ENCODE results near the gene MARCO. TPM values are rescaled to one million over a fixed set of nuclear protein-coding genes. Genes with fewer than 3 reads are reported as not detected.

MARCO gene
- total and polyA plus RNA-seq, 10 of the 15 experiments (the other 5 are each of a cell fraction or from before 2014, with no cell fraction given) = 0.13 to 0.67 (median 0.32) TPM; not detected in 5

- no peak for TF ChIP-seq E2F8 (IDR thresholded peaks at IDR 0.05; ENCODE audit: low read depth, partially characterized antibody)
- no peak for TF ChIP-seq POLR2AphosphoS5 (IDR thresholded peaks at IDR 0.05; ENCODE audit: low read length)
- no peak for TF ChIP-seq E4F1 (IDR thresholded peaks at IDR 0.05; ENCODE audit: borderline replicate concordance, partially characterized antibody)
- no peak for TF ChIP-seq GABPA (IDR thresholded peaks at IDR 0.05; ENCODE audit: low read depth)
Measured at GRCh38 chr2:118923371-118923770, 18.6 kb upstream of the MARCO start (continued).

- no peak for DNase-seq (ENCODE audit: low read depth, low spot score)
- H3K79me2 ChIP-seq (ENCODE audit: control insufficient read depth, insufficient read depth, low read length) = no peaks in the 10 kb centered on the region
- no peaks in the 10 kb centered on the region for H3K36me3 ChIP-seq (ENCODE audit: control insufficient read depth in 2 of 2, insufficient read depth in 2 of 2, low read length in 1 of 2)
- intact Hi-C loops (cut with micrococcal nuclease; ENCODE audit: unreplicated experiment) (no loop called here), in situ Hi-C loops (cut with MboI) (no loop called here)
- no peaks in the 10 kb centered on the region for H4K20me1 ChIP-seq (ENCODE audit: control insufficient read depth, insufficient read depth)
- no peak overlapping the region for H2AFZ ChIP-seq (ENCODE audit: control insufficient read depth, low read depth, low read length)
- no peak overlapping the region for H3K4me3 ChIP-seq
- no peak overlapping the region for H3K27ac ChIP-seq (ENCODE audit: control insufficient read depth, insufficient read depth)
- no peaks in the 10 kb centered on the region for H3K4me1 ChIP-seq (ENCODE audit: control insufficient read depth, insufficient read depth, low read length)
- CTCF ChIA-PET = no interaction called here
- no peaks in the 10 kb centered on the region; a peak in 1 of 4 replicates for H3K27me3 ChIP-seq (replicated peaks in 1 of 2; ENCODE audit: control insufficient read depth in 2 of 2, insufficient read depth in 2 of 2, low read length in 1 of 2)
- ATAC-seq = no peak
- no TSS peak for BruUV-seq (replicated peaks)
- SMC1A ChIA-PET (ENCODE audit: uncharacterized antibody, unreplicated experiment) = no interaction called here
- WGBS (ENCODE audit: insufficient coverage, insufficient replicate concordance, low lambda C conversion rate, missing lambda C conversion rate) = 28% methylated on average over 5 of the region's 5 CpGs
- RAD21 ChIA-PET (ENCODE audit: unreplicated experiment) = no interaction called here
- no peak overlapping the region for H3K4me2 ChIP-seq (ENCODE audit: control insufficient read depth, insufficient read depth)
- FAIRE-seq = no peak
- POLR2A ChIA-PET = no interaction called here
- no peaks in the 10 kb centered on the region for H3K9me3 ChIP-seq (replicated peaks; ENCODE audit: control insufficient read depth, insufficient read depth, low read length)
- no peak overlapping the region for H3K9ac ChIP-seq (ENCODE audit: control insufficient read depth, insufficient read depth, low read length)
- TF ChIP-seq EP300 (IDR thresholded peaks at IDR 0.05; ENCODE audit: borderline replicate concordance in 1 of 2, control insufficient read depth in 1 of 2, low read depth in 2 of 2, low read length in 2 of 2) (no peak), DPF2 (IDR thresholded peaks at IDR 0.05) (no peak), MXI1 (IDR thresholded peaks at IDR 0.05; ENCODE audit: low read depth, low read length) (no peak), MYC (IDR thresholded peaks at IDR 0.05; ENCODE audit: insufficient read depth, insufficient read length, insufficient replicate concordance, low read length, severe bottlenecking) (no peak), ZNF622 (IDR thresholded peaks at IDR 0.05) (no peak), HSF1 (IDR thresholded peaks at IDR 0.05; ENCODE audit: low read depth, low read length) (no peak), RBBP5 (conservative IDR thresholded peaks at IDR 0.05) (no peak), CBX3 (IDR thresholded peaks at IDR 0.05; ENCODE audit: borderline replicate concordance, low read depth) (no peak)
Measured at GRCh38 chr2:118925476-118925875, 16.5 kb upstream of the MARCO start.
